Keratinocyte (primary cell): ENCODE results near the gene WDFY1. TPM values are rescaled to one million over a fixed set of nuclear protein-coding genes. Genes with fewer than 3 reads are reported as not detected.

Experiments
- DNase-seq: peaks from one replicate; pipeline ENCODE4 v3.0.0-alpha.2; 2011; ENCODE audit warnings: low read depth, missing footprints, low spot score
- FAIRE-seq: peaks from 2 replicates; lab custom pipeline; 2011; peaks lifted over from hg19 to GRCh38; lab: Jason Lieb, UNC
- H2AFZ ChIP-seq: 2 replicates; pipeline ENCODE4 v1.6.0; 2012; ENCODE audit warnings: low read length, control low read depth, inconsistent platforms; ENCODE audit not compliant: control insufficient read depth
- H3K27ac ChIP-seq: 2 replicates; pipeline ENCODE4 v1.5.1; 2011; ENCODE audit warnings: low read length; ENCODE audit not compliant: control insufficient read depth, insufficient read depth
- H3K27me3 ChIP-seq: 3 replicates; pipeline ENCODE4 v1.6.0; 2011; ENCODE audit warnings: low read length; ENCODE audit not compliant: control insufficient read depth, insufficient read depth; ENCODE audit errors: extremely low read depth
- H3K36me3 ChIP-seq, 2 experiments: 2 replicates in 1 of 2; 3 replicates in 1 of 2; pipeline ENCODE4 v1.5.1; 2011; ENCODE audit warnings: low read length in 2 of 2, mild to moderate bottlenecking in 1 of 2; ENCODE audit not compliant: control insufficient read depth in 2 of 2, insufficient read depth in 2 of 2; ENCODE audit errors: extremely low read depth in 1 of 2
- H3K4me1 ChIP-seq: 3 replicates; pipeline ENCODE4 v1.5.1; 2011; ENCODE audit warnings: low read length; ENCODE audit not compliant: control insufficient read depth, insufficient read depth; ENCODE audit errors: extremely low read depth
- H3K4me2 ChIP-seq: 3 replicates; pipeline ENCODE4 v1.6.0; 2011; ENCODE audit warnings: low read depth, low read length; ENCODE audit not compliant: control insufficient read depth, insufficient read depth; ENCODE audit errors: extremely low read depth
- H3K4me3 ChIP-seq, 3 experiments: fragments of 200-600 bp in 1 of 3; sonication (generic) in 1 of 3; 2 replicates in 2 of 3; 3 replicates in 1 of 3; pipeline ENCODE4 v1.5.1; 2011 to 2016; ENCODE audit warnings: low read length in 3 of 3, mild to moderate bottlenecking in 3 of 3, control low read depth in 2 of 3, inconsistent platforms in 1 of 3, low read depth in 1 of 3, mixed read lengths in 1 of 3, mixed run types in 1 of 3, moderate library complexity in 1 of 3; ENCODE audit not compliant: control insufficient read depth in 2 of 3, insufficient read depth in 2 of 3; ENCODE audit errors: extremely low read depth in 1 of 3
- H3K79me2 ChIP-seq: 2 replicates; pipeline ENCODE4 v1.6.0; 2012; ENCODE audit warnings: low read length; ENCODE audit not compliant: control insufficient read depth, insufficient read depth
- H3K9ac ChIP-seq: 3 replicates; pipeline ENCODE4 v1.6.0; 2011; ENCODE audit warnings: low read length; ENCODE audit not compliant: control insufficient read depth, insufficient read depth; ENCODE audit errors: extremely low read depth
- H3K9me1 ChIP-seq: 3 replicates; pipeline ENCODE4 v1.6.0; 2011; ENCODE audit warnings: low read length; ENCODE audit not compliant: control insufficient read depth, insufficient read depth; ENCODE audit errors: extremely low read depth
- H3K9me3 ChIP-seq: 2 replicates; pipeline ENCODE4 v1.5.1; 2012; ENCODE audit warnings: low read depth, low read length; ENCODE audit not compliant: control insufficient read depth
- H4K20me1 ChIP-seq: 3 replicates; pipeline ENCODE4 v1.6.0; 2011; ENCODE audit warnings: low read length; ENCODE audit not compliant: control insufficient read depth, insufficient read depth; ENCODE audit errors: extremely low read depth
- EZH2 ChIP-seq: IDR thresholded peaks from one replicate; pipeline ENCODE4 v1.6.1; 2012; ENCODE audit warnings: inconsistent platforms, mild to moderate bottlenecking, low read length, moderate library complexity
- dilution Hi-C: fragments of 300-500 bp; cut with MboI; formaldehyde crosslinking; loops from one replicate; pipeline ENCODE4 v1.7.0; 2020; ENCODE audit warnings: low sequenced_read_pairs; ENCODE audit not compliant: extremely low pct_ligation_motif_present
- polyA plus RNA-seq, 5 experiments: library from polyadenylated mRNA; depleted of rRNA in 3 of 5; stranded (reverse) in 3 of 5; stranded (forward) in 1 of 5; unstranded in 1 of 5; fragments of >200 nt; gene quantifications; 1 replicate in 1 of 5; 2 replicates in 3 of 5; 3 replicates in 1 of 5; pipeline versions ENCODE4 v1.2.1 to v1.2.3, GENCODE V29; 2011 to 2012; ENCODE audit warnings: missing spikeins in 2 of 5, low read depth in 1 of 5, low replicate concordance in 1 of 5
- TF ChIP-seq, protein P1 (sequence below), 3 experiments: IDR thresholded peaks in 1 of 3; conservative IDR thresholded peaks in 1 of 3; optimal IDR thresholded peaks in 1 of 3; 2 replicates in 2 of 3; 3 replicates in 1 of 3; pipeline versions ENCODE3 to v1.5.1; 2011; ENCODE audit warnings: low read length in 3 of 3, mild to moderate bottlenecking in 3 of 3, moderate library complexity in 2 of 3, control low read depth in 1 of 3, inconsistent platforms in 1 of 3; ENCODE audit not compliant: insufficient read depth in 2 of 3; ENCODE audit errors: extremely low read depth in 1 of 3

The WDFY1 gene
- polyA plus RNA-seq, 1 donor (not counting 4 experiments of a cell fraction or from before 2014, with no cell fraction given) = 54.9 TPM

DNA sequence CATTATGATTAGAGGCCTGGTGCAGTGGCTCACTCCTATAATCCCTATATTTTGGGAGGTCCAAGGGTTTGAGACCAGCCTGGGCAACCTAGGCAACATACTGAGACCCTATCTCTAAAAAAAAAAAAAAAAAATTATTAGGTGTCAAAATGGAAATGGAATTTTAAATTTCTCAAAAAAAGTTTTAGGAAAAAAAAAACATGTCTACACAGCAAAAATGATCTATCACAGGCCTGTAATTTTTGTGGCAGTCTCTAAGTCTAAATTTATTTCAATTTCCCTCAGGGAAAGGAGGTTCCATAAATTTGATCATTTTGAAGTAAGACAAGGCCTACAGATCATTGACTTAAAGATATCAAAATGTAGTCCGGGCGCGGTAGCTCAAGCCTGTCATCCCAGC lies 28.5 kb upstream of the WDFY1 start:
- Histone ChIP-seq H3K9ac (no peak overlapping the region), H3K4me3 (no peak overlapping the region), H3K9me3 (no peaks in the 10 kb centered on the region), H3K9me1 (no peaks in the 10 kb centered on the region), H3K79me2 (no peaks in the 10 kb centered on the region), H2AFZ (no peak overlapping the region), H3K27ac (no peak overlapping the region), H3K27me3 (no peaks in the 10 kb centered on the region), H3K4me2 (no peak overlapping the region), H4K20me1 (no peaks in the 10 kb centered on the region), H3K4me1 (peaks cover 8% of the 10 kb centered on the region), H3K36me3 (peaks cover 14 to 21% of the 10 kb centered on the region in 2 experiments)
- DNase-seq (no peak), FAIRE-seq (no peak)
- TF ChIP-seq EZH2 = no peak
- TF ChIP-seq, protein P1, sequence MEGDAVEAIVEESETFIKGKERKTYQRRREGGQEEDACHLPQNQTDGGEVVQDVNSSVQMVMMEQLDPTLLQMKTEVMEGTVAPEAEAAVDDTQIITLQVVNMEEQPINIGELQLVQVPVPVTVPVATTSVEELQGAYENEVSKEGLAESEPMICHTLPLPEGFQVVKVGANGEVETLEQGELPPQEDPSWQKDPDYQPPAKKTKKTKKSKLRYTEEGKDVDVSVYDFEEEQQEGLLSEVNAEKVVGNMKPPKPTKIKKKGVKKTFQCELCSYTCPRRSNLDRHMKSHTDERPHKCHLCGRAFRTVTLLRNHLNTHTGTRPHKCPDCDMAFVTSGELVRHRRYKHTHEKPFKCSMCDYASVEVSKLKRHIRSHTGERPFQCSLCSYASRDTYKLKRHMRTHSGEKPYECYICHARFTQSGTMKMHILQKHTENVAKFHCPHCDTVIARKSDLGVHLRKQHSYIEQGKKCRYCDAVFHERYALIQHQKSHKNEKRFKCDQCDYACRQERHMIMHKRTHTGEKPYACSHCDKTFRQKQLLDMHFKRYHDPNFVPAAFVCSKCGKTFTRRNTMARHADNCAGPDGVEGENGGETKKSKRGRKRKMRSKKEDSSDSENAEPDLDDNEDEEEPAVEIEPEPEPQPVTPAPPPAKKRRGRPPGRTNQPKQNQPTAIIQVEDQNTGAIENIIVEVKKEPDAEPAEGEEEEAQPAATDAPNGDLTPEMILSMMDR (optimal IDR thresholded peaks at IDR 0.05 in 1 of 3, IDR thresholded peaks at IDR 0.05 in 1 of 3, conservative IDR thresholded peaks at IDR 0.05 in 1 of 3; ENCODE audit: extremely low read depth in 1 of 3, insufficient read depth in 2 of 3, low read length in 3 of 3) = no peak
- dilution Hi-C loops = no loop called here

DNA sequence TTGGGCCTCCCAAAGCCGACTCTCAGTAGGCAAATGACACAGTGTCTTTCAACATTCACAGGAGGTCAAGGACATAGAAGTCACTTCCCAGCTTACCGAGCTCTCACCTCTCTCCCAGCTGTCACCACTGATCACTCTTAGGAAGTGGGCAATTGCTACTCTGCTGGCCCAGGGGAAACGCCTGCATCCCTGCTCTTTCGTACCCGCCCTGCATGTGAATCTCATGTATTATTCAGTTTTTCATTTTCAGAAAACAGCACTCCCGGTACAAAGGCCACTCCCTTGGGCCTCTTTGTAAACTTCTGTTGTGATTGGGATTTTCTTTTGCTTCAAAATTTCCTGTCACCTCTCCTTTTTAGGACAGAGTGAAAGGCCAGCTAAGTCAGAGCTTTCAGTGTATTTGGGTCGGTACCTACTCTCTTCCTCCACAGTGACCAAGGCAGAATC lies 27.5 kb upstream of the WDFY1 start:
- Histone ChIP-seq H3K79me2 (no peaks in the 10 kb centered on the region), H3K36me3 (peaks cover 9 to 13% of the 10 kb centered on the region in 2 experiments), H3K9me1 (no peaks in the 10 kb centered on the region), H3K27ac (no peak overlapping the region), H3K4me2 (no peak overlapping the region), H3K4me3 (no peak overlapping the region), H3K27me3 (no peaks in the 10 kb centered on the region), H3K4me1 (peaks cover 7% of the 10 kb centered on the region), H2AFZ (no peak overlapping the region), H3K9ac (no peak overlapping the region), H4K20me1 (no peaks in the 10 kb centered on the region), H3K9me3 (no peaks in the 10 kb centered on the region)
- TF ChIP-seq, protein P1 (optimal IDR thresholded peaks at IDR 0.05 in 1 of 3, IDR thresholded peaks at IDR 0.05 in 1 of 3, conservative IDR thresholded peaks at IDR 0.05 in 1 of 3; ENCODE audit: extremely low read depth in 1 of 3, insufficient read depth in 2 of 3, low read length in 3 of 3) = no peak
- no peak for TF ChIP-seq EZH2
- dilution Hi-C loops = no loop called here
- DNase-seq (no peak), FAIRE-seq (no peak)
